Right lobe of liver (tissue), 4 donors: ENCODE data around the gene TRIM24.

Experiments
- CTCF ChIP-seq, 4 donors: fragments of 200-600 bp in 3 of 4; fragments of 450-650 bp in 1 of 4; IDR thresholded peaks; one replicate each; pipeline versions ENCODE4 v1.5.1 to v1.8.0; 2016 to 2022; ENCODE audit warnings: antibody characterized with exemption in 4 of 4, mild to moderate bottlenecking in 2 of 4
- POLR2A ChIP-seq: fragments of 450-650 bp; IDR thresholded peaks from one replicate; pipeline ENCODE4 v1.6.1; 2017; ENCODE audit warnings: antibody characterized with exemption, mild to moderate bottlenecking
- donor health status: DM: no; HTN: no; CAD: no.
- donor health status: DM: no; HTN: no; CAD: no.
- donor health status: DM: no; HTN: yes; CAD: no.

GRCh38 chr7:138478499-138478908, 18.4 kb downstream of the TRIM24 start:
- TF ChIP-seq CTCF (IDR thresholded peaks at IDR 0.05) (no peak), POLR2A (no peak)
